Naive B cell (primary cell): ENCODE measurements around the gene GFPT1. TPM values are rescaled to one million over a fixed set of nuclear protein-coding genes. Genes with fewer than 3 reads are reported as not detected.

Experiments
- ATAC-seq, 2 donors: fragments of 150-1000 bp; cut with Tn5 transposase; 2 replicates each; pipeline ENCODE4 v1.10.0; 2021; ENCODE audit warnings: low read depth in 2 of 2, mild to moderate bottlenecking in 2 of 2, moderate library complexity in 2 of 2
- DNase-seq: peaks from one replicate; pipeline ENCODE4 v3.0.0; 2022
- H3K27ac Mint-ChIP-seq, 6 donors: one replicate each; pipeline ENCODE4 v1.8.0; 2020 to 2022; ENCODE audit warnings: mild to moderate bottlenecking in 6 of 6, mixed read lengths in 6 of 6, moderate library complexity in 5 of 6, inconsistent platforms in 2 of 6
- H3K27me3 Mint-ChIP-seq, 3 donors: one replicate each; pipeline ENCODE4 v1.8.0; 2021 to 2022; ENCODE audit warnings: mixed read lengths in 3 of 3, mild to moderate bottlenecking in 1 of 3
- H3K36me3 Mint-ChIP-seq, 2 donors: one replicate each; pipeline ENCODE4 v1.8.0; 2020 to 2022; ENCODE audit warnings: mixed read lengths in 2 of 2, inconsistent platforms in 1 of 2, mild to moderate bottlenecking in 1 of 2
- H3K4me1 Mint-ChIP-seq, 3 donors: one replicate each; pipeline ENCODE4 v1.8.0; 2020 to 2022; ENCODE audit warnings: mixed read lengths in 3 of 3, inconsistent platforms in 1 of 3, mild to moderate bottlenecking in 1 of 3, moderate library complexity in 1 of 3
- H3K4me3 Mint-ChIP-seq, 8 donors: one replicate each; pipeline ENCODE4 v1.8.0; 2020 to 2022; ENCODE audit warnings: mild to moderate bottlenecking in 8 of 8, mixed read lengths in 8 of 8, moderate library complexity in 8 of 8, inconsistent platforms in 2 of 8
- H3K9me3 Mint-ChIP-seq, 7 donors: one replicate each; pipeline ENCODE4 v1.8.0; 2020 to 2022; ENCODE audit warnings: mixed read lengths in 7 of 7, mild to moderate bottlenecking in 5 of 7, inconsistent platforms in 2 of 7, moderate library complexity in 1 of 7
- polyA plus RNA-seq, 6 donors: library from polyadenylated mRNA; unstranded; fragments of 300-500 nt; fragmentation: Illumina TruSeq; gene quantifications; one replicate each; pipeline ENCODE4 v1.2.3, GENCODE V29; 2021; ENCODE audit warnings: low read depth in 6 of 6

Gene GFPT1
- polyA plus RNA-seq, 6 donors from 2014 or later: 3.1 to 8.8 (median 6.0) TPM

DNA sequence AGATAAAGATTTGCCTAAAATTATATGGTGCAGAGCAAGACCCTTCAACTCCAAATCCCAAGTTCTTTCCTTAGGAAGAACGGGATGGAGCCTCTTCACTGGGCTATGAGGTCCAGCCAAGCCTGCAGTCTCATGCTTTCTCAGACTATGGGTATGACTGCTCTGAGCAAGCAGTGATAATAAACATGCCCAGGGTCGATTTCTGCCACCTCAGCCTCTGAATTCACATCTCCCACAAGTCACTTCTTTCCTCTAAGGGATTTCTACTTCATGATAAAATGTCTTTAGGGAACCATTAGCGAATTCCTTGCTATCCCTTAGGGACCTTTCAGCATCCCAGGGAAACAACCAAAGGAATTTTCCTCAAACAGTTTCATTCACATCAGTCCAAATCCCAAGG, 94.8 kb downstream of the GFPT1 start:
- ATAC-seq (no peak), DNase-seq (no peak)
- H3K4me1 Mint-ChIP-seq: no peaks in the 10 kb centered on the region
- peaks cover 0 to 19% (median 0%) of the 10 kb centered on the region in 3 donors for H3K27me3 Mint-ChIP-seq
- peaks cover 0 to 3% (median 0%) of the 10 kb centered on the region in 7 donors for H3K9me3 Mint-ChIP-seq
- H3K36me3 Mint-ChIP-seq: no peaks in the 10 kb centered on the region
- no peak overlapping the region for H3K4me3 Mint-ChIP-seq
- H3K27ac Mint-ChIP-seq: no peak overlapping the region

DNA sequence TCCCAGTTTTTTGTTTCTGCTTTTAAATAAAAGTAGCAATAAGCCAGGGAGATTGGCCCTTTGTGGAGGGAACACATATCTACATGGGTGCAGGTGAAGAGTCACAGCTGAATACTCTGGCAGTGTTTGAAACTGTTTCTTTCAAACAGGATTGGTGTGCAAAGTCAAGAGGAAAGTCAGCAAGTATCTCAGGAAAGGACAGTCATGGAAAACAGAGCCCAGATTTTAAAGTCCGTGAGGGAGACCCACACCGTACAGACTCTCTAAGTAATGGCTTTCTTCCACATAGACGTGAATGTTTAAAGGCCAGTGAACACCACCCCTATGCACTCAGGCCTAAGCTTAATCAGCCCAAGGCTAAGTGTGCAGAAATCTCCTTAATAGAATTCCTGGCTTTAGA, 95.3 kb downstream of the GFPT1 start:
- Mint-ChIP-seq H3K4me1 (no peaks in the 10 kb centered on the region), H3K27ac (no peak overlapping the region), H3K4me3 (no peak overlapping the region), H3K9me3 (peaks cover 0 to 3% (median 0%) of the 10 kb centered on the region in 7 donors), H3K36me3 (no peaks in the 10 kb centered on the region), H3K27me3 (peaks cover 0 to 19% (median 0%) of the 10 kb centered on the region in 3 donors)
- DNase-seq: no peak
- ATAC-seq: no peak

DNA sequence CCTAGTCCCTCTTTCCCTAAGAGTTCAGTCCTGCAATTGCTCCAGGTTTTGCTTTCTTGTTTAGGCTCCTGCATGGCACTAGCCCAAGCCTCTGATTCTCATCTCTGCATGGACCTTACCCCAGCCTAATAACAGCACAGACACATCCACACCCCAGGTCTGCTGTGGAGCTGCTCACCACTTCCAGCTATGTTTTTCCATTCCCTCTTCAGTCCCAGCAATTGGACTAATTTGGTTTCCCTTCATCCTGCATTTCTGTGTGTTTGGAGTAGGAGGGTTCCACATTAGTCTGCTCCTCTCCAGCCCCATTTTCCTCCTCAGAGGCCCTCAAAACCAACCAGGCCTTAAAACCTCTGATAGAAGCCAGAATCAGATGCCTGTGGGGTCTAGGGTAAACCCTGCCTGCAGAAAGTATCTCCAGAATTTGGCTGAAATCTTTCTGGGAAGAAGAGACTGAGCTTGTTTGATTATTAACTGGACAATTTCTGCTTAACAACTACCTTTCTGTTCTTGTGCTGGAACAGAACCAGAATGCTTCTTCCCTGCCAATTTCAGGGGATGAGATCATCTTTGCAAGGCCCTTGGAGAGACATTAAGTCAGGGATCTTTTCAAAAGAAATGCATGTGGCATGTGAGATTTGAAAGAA, 95.9 kb downstream of the GFPT1 start:
- ATAC-seq (no peak), DNase-seq (no peak)
- H3K4me1 Mint-ChIP-seq: no peaks in the 10 kb centered on the region
- H3K27ac Mint-ChIP-seq: peak overlapping the region in 1 of 6 donors; percentile 48
- H3K9me3 Mint-ChIP-seq: peaks cover 0 to 3% (median 0%) of the 10 kb centered on the region in 7 donors
- H3K27me3 Mint-ChIP-seq: peaks cover 0 to 19% (median 0%) of the 10 kb centered on the region in 3 donors
- no peaks in the 10 kb centered on the region for H3K36me3 Mint-ChIP-seq
- no peak overlapping the region for H3K4me3 Mint-ChIP-seq

DNA sequence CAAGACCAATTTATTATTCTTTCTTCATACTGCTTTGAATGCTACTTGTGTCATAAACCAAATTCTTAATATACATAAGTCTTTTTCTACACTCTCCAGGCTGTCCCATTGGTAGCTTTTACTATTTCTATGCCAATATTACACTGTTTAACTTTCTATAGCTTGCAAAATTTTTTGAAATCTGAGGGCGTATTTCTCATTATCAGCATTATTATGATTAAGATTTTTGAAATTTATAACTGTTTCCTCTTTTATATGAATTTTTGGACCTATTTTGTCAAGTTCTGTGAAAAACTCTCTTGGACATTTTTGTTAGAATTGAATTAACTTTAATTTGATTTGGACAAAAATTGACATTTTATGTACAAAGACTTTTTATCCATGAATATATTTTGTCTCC, 98.6 kb downstream of the GFPT1 start:
- Mint-ChIP-seq H3K27ac (no peak overlapping the region), H3K4me1 (no peaks in the 10 kb centered on the region), H3K9me3 (peaks cover 0 to 3% (median 0%) of the 10 kb centered on the region in 7 donors), H3K27me3 (peaks cover 0 to 11% (median 0%) of the 10 kb centered on the region in 3 donors), H3K36me3 (no peaks in the 10 kb centered on the region), H3K4me3 (no peak overlapping the region)
- no peak for ATAC-seq
- no peak for DNase-seq

DNA sequence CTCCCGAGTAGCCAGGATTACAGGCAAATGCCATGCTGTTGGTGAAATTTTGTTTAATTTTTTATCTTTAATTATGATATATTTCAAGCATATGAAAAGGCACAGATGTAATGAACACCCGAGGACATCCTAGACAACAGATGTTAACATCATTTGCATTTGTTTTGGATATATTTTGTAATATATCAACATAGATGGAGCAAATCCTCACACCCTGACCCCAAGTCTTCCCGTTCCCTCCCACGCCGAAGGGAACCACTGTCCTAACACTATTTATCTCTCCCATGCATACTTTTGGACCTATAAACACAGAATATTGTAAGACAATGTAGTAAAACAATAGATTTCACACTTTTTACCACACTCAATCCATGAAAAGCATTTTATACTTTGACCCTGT, 99.5 kb downstream of the GFPT1 start:
- H3K9me3 Mint-ChIP-seq: peaks cover 0 to 3% (median 0%) of the 10 kb centered on the region in 7 donors
- ATAC-seq (no peak), DNase-seq (no peak)
- H3K4me3 Mint-ChIP-seq: no peak overlapping the region
- peaks cover 0 to 11% (median 0%) of the 10 kb centered on the region in 3 donors for H3K27me3 Mint-ChIP-seq
- no peaks in the 10 kb centered on the region for H3K36me3 Mint-ChIP-seq
- H3K27ac Mint-ChIP-seq: peak overlapping the region in 1 of 6 donors; percentile 24
- H3K4me1 Mint-ChIP-seq: no peaks in the 10 kb centered on the region

DNA sequence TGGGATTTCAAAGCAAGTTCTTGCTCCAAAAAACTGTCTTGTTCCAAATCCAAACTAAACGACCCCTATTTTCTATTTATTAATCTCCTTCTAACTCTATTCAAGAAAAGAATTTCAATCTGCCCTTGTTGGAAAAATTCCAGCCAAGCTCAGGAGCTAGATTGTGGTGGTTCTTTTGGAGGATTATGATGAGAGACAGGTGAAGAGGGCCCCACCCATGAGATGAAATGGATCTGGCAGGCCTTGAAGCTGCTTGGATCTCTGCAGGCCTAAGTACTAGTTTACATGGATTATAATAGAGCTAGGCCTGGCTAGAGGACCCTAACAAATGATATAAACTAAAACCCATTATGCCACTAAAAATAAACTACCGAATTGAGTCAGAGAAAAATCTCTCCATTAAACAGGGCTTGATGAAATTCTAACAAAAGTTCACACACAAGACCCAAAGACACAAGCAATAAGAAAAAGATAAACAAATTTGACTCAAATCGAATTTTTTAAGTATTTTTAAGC, 101.6 kb downstream of the GFPT1 start:
- Mint-ChIP-seq H3K27ac (no peak overlapping the region), H3K4me3 (no peak overlapping the region), H3K9me3 (peaks cover 0 to 3% (median 0%) of the 10 kb centered on the region in 7 donors), H3K36me3 (no peaks in the 10 kb centered on the region), H3K27me3 (peaks cover 0 to 11% (median 0%) of the 10 kb centered on the region in 3 donors), H3K4me1 (no peaks in the 10 kb centered on the region)
- no peak for DNase-seq
- no peak for ATAC-seq

DNA sequence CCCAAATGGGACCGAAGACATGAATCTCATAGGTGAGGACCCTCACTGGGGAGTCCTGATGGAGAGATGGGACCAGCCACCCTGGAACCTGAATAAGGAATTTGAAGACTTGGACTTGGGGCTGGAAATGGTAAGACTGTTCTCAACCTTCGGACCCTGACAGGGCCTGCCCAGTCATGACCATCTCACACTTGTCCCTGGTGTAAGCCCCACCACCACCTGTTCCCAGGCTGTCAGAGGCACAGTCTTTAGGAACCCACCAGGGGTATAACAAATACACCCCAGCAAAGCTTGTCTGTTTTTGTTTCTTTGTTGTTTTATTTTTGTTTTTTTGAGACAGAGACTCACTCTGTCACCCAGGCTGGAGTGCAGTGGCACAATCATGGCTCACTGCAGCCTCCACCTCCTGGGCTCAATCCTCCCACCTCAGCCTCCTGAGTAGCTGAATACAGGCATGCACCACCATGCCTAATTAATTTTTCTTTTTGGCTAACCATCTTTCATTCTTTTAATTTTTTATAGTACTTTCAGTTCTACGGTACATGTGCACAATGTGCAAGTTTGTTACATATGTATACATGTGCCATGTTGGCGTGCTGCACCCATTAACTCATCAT, 106.1 kb downstream of the GFPT1 start:
- no peak for ATAC-seq
- Mint-ChIP-seq H3K9me3 (peaks cover 0 to 4% (median 0%) of the 10 kb centered on the region in 7 donors), H3K4me3 (no peak overlapping the region), H3K4me1 (no peaks in the 10 kb centered on the region), H3K27ac (no peak overlapping the region), H3K36me3 (no peaks in the 10 kb centered on the region), H3K27me3 (peaks cover 0 to 18% (median 5%) of the 10 kb centered on the region in 3 donors)
- DNase-seq: no peak

DNA sequence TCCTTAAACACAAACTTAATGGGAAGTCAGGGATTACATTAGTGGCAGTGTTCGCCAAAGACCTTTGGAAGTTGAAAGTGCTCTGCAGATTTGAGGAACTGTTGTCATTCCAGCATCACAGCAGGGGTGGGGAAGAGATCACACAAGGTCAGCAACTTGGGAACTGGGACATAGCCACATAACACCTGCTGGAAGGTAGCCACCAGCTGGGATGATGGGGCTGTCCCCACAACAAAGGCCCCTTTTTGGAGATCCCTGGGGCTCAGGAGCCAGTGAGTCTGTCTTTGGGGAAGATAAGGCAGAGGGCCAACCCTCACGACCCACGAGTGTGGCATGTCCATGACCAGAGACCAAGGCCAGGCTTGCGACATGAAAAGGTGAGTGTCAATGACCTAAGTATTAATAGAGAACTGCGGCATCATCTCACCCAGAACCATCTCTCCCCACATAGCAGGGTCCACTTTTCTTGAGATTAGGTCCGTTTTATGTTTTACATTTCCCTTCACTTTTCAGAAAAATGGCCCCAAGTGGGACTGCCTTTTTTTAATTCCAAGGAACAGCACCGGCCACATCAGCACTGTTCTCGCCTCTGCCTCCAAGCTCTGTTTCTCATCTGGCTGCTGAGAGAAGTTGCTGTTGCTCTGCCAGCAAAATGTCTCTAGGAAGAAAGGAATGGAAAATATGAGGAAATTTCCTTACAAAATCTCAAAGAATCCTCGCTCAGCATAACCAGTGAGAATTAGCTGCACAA, 106.9 kb downstream of the GFPT1 start:
- H3K4me3 Mint-ChIP-seq: no peak overlapping the region
- DNase-seq (no peak), ATAC-seq (no peak)
- no peaks in the 10 kb centered on the region for H3K36me3 Mint-ChIP-seq
- H3K27ac Mint-ChIP-seq: no peak overlapping the region
- H3K9me3 Mint-ChIP-seq: peaks cover 0 to 4% (median 0%) of the 10 kb centered on the region in 7 donors
- H3K27me3 Mint-ChIP-seq: peaks cover 7 to 24% (median 9%) of the 10 kb centered on the region in 3 donors
- no peaks in the 10 kb centered on the region for H3K4me1 Mint-ChIP-seq

DNA sequence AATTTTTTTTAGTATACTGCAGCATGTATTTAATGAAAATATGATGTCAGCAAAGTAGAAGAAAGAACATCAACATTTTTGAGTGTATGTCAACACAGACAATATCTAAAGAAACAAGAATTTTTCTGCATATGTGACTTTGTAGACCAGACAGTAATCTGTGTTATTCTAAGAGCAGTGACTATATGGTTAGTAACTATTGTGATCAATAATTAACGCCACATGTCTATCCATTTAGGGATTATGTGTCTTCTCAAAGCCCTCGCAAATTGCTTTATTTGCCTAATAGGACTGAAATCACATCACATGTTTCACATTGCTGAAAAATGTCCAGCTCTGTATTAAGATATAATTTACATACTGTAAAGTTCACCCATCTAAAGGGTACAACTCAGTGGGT, 107.8 kb downstream of the GFPT1 start:
- Mint-ChIP-seq H3K27me3 (peaks cover 9 to 33% (median 14%) of the 10 kb centered on the region in 3 donors), H3K36me3 (no peaks in the 10 kb centered on the region), H3K4me3 (no peak overlapping the region), H3K9me3 (peaks cover 0 to 4% (median 0%) of the 10 kb centered on the region in 7 donors), H3K4me1 (no peaks in the 10 kb centered on the region), H3K27ac (no peak overlapping the region)
- DNase-seq (no peak), ATAC-seq (no peak)

DNA sequence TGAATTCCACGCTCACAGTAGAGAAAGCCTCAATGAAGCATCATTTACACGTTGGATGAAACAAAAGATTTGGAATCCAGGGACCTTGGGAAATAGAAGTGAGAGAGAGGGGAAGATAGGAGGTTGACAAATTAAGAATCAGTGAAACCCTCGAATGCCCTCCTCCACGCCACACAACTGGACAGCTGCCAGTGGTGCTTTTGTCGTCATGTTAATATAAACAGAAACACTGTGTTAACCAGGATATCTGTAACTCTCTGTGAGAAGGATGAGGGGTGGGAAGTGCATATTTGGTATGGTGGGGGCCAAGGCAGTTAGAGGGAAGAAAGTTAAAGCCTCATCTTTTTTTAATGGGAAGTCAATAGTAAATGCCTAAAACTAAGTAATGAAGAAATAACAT, 108.7 kb downstream of the GFPT1 start:
- peaks cover 9 to 42% (median 22%) of the 10 kb centered on the region in 3 donors for H3K27me3 Mint-ChIP-seq

DNA sequence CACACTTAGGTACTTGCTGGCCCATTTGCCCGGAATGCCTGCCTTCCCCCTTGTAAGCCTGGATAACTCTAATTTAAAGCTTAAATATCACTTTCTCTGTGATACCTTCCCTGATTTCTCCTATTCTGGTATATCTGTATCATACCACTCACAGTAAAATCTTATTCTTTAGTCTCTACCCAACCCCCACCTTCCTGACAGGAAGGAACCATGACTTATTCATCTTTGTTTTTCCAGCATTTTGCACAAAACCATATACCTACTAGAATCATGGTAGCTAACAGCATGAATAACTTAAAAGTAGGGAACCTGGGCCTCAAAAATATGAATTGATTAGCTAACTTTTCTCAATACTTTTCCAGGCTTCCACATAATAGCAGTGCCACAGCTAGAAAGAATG, 111.5 kb downstream of the GFPT1 start:
- H3K9me3 Mint-ChIP-seq: peaks cover 0 to 4% (median 0%) of the 10 kb centered on the region in 7 donors
- H3K36me3 Mint-ChIP-seq: no peaks in the 10 kb centered on the region
- H3K27ac Mint-ChIP-seq: no peak overlapping the region
- peaks cover 9 to 48% (median 36%) of the 10 kb centered on the region in 3 donors for H3K27me3 Mint-ChIP-seq
- ATAC-seq (no peak), DNase-seq (no peak)
- no peak overlapping the region for H3K4me3 Mint-ChIP-seq
- no peaks in the 10 kb centered on the region for H3K4me1 Mint-ChIP-seq

More for the DNA sequence above, 108.7 kb downstream of the GFPT1 start:
- Mint-ChIP-seq H3K36me3 (no peaks in the 10 kb centered on the region), H3K27ac (no peak overlapping the region), H3K4me1 (no peaks in the 10 kb centered on the region), H3K9me3 (peaks cover 0 to 4% (median 0%) of the 10 kb centered on the region in 7 donors), H3K4me3 (no peak overlapping the region)
- ATAC-seq (no peak), DNase-seq (no peak)

DNA sequence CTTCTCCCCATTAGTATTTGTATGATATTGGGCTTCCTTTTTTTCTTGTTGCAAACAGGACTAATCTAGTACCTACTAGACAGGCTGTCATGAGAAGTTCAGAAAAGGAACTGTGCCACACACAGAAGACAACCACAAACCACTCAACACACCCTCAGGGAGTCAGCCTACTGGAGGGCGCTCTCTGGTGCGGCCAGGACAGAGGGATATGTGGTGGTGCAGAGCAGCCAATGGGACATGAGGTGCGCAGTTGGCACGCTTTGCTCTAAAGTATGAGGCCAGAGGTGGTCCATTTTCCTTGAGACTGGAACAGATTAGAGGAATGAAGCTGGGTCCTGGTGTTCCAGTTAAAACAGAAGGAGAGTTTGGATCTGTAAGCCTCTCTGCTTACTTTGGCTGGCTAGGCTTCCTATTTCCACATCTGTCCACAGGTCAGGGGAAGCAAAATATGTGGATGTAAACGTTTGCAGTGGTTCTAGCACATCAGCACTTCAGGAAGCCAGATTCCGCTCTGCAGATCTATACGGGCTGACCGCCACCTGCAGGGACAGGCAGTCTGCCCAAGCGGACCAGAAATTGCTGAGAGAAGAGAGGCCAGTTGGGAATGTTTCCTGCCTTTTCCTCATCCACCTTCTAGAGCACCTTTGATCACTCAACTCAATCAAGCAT, 114.1 kb downstream of the GFPT1 start:
- H3K9me3 Mint-ChIP-seq: peaks cover 0 to 4% (median 0%) of the 10 kb centered on the region in 7 donors
- ATAC-seq: no peak
- H3K36me3 Mint-ChIP-seq: no peaks in the 10 kb centered on the region
- H3K27me3 Mint-ChIP-seq: peaks cover 12 to 53% (median 50%) of the 10 kb centered on the region in 3 donors
- H3K4me1 Mint-ChIP-seq: no peaks in the 10 kb centered on the region
- no peak for DNase-seq
- no peak overlapping the region for H3K4me3 Mint-ChIP-seq
- no peak overlapping the region for H3K27ac Mint-ChIP-seq

DNA sequence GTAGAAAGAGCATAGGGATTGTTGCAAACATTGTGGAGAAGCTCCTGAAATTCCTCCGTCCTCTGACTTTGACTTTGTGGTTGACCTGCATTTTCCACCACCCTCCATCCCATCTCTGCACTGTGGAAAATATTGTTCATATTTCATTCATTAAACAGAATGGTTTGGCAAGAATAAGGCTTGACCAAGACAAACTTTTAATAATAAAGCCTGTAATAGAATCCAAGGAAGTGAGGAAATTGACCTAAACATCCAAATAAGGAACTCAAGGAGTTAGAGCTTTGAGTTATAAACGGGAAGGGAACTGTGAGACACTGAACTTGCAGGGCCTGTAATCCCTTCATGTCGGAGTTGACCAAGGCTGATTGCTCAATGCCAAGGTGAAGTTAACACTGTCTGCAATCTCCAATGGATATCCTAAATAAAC, 115.2 kb downstream of the GFPT1 start:
- H3K27ac Mint-ChIP-seq: no peak overlapping the region
- H3K27me3 Mint-ChIP-seq: peaks cover 12 to 53% (median 50%) of the 10 kb centered on the region in 3 donors
- no peak overlapping the region for H3K4me3 Mint-ChIP-seq
- no peaks in the 10 kb centered on the region for H3K9me3 Mint-ChIP-seq
- H3K4me1 Mint-ChIP-seq: no peaks in the 10 kb centered on the region
- no peak for ATAC-seq
- no peaks in the 10 kb centered on the region for H3K36me3 Mint-ChIP-seq
- no peak for DNase-seq
